GM19025 (cell line): ENCODE results near the gene EIF4G1.

Source experiments
- ATAC-seq: cut with Tn5 transposase; IDR thresholded peaks from one replicate; pipeline ENCODE4 v1.9.1; 2021; ENCODE audit warnings: mild to moderate bottlenecking, low read depth, moderate library complexity; ENCODE audit not compliant: unreplicated experiment

EIF4G1 gene

DNA sequence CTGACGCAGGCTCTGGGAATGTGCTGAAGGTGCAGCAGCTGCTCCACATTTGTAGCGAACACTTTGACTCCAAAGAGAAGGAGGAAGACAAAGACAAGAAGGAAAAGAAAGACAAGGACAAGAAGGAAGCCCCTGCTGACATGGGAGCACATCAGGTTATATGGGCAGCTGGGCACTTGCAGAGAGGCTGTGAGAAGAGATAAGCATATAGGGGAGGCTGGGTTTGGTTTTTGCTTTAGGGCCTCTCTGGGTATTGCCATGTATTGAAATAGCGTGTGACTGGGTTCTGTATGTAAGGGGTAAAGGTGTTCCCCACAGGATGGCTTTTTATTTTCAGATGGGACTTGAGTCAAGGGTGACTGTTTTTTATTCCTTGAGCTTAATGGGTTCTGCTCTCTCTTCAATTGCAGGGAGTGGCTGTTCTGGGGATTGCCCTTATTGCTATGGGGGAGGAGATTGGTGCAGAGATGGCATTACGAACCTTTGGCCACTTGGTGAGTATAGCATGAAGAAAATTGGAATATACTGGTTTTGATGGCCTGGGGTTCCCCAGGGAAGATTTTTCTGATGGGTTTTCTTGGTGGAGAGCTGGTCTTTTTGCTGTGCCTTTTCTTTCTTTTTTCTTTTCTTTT is 7.9 kb upstream of the EIF4G1 start:
- no peak for ATAC-seq

DNA sequence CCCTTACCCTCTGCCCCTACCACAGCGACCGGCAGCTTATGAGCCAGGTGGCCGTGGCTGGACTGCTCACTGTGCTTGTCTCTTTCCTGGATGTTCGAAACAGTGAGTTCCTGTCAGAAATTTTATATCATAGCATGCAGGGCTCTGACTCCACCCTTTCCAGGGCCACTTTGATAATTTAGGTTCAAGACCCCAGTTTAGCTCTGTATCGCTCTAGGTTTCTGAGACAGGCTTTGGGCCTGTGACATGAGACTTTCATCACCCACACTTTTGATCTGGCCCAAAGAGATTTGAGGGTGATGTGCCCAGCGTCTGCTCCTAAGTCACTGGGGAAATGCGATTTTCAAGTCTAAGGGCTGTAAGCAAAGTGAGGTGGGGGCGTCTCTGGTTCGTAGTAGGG is 6.5 kb upstream of the EIF4G1 start:
- ATAC-seq = no peak

DNA sequence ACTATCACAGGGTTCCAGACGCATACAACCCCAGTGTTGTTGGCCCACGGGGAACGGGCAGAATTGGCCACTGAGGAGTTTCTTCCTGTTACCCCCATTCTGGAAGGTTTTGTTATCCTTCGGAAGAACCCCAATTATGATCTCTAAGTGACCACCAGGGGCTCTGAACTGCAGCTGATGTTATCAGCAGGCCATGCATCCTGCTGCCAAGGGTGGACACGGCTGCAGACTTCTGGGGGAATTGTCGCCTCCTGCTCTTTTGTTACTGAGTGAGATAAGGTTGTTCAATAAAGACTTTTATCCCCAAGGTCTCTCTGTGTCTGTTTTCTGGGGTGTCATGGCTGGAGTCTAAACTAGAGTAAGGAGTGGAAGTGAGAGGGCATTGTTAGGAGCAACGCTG is 5.7 kb upstream of the EIF4G1 start:
- ATAC-seq = no peak

DNA sequence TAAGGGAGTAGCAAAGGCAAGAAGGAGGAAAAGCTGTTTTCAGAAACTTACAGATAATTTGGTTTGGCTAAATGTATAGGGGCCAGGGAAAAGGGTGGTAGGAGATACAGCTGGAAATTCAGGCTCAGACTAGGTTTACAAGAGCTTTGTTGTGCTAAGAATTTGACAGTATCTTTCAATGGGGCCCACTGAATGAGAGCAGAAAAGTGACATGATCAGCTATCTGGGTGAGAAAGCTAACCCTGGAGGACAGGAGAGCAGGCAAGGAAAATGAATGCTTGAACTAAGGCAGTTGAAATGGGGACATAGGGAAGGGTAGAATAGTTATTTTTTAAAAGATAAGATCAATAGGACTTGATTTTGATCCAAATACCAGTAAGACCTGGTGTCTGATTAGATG is 2.8 kb upstream of the EIF4G1 start:
- no peak for ATAC-seq

DNA sequence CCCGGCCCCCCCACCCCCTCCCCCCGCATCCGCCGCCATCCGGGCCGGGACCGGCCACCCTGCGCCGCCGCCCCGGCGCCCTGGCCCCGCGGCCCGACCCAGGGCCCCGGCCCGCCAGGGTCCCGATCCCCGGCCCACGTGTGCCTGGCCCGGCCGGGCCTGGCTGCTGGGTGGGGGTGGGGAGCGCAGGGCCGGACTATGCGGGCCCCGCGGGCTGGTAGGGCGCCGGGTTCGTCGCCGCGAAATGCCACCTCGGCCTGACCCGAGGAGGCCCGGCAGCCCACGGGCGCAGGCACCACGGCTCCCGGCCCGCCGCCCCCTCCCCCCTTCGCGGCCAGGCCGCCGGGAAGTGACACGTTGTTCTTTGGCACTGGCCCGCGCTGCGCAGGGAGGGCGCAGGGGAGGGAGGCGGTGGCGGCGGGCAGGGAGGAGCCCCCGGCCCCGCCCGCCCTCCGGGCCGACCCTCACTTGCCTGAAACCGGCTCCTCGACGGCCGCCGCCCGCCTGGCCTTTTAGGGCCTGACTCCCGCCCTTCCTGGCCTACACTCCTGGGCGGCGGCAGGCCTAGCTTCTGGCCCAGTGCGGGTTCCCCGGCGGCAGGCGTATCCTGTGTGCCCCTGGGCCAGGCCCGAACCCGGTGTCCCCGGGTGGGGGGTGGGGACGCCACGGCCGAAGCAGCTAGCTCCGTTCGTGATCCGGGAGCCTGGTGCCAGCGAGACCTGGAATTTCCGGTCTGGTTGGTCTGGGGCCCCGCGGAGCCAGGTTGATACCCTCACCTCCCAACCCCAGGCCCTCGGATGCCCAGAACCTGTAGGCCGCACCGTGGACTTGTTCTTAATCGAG is 515 bp downstream of the EIF4G1 start:
- ATAC-seq = peak; percentile 48

DNA sequence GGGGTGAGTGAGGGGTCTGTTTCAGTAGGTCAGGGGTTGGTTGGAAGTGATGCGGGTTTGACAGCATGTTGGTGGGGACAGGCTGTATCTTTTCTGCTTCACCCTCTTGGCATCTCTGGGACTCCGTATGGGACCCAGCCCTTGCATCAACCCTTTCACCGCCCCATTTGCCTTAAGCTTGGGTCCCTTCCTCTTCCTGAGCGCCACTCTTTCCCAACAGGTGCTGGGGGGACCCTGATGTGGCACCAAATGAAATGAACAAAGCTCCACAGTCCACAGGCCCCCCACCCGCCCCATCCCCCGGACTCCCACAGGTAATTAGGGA is 1.1 kb downstream of the EIF4G1 start:
- ATAC-seq = no peak

DNA sequence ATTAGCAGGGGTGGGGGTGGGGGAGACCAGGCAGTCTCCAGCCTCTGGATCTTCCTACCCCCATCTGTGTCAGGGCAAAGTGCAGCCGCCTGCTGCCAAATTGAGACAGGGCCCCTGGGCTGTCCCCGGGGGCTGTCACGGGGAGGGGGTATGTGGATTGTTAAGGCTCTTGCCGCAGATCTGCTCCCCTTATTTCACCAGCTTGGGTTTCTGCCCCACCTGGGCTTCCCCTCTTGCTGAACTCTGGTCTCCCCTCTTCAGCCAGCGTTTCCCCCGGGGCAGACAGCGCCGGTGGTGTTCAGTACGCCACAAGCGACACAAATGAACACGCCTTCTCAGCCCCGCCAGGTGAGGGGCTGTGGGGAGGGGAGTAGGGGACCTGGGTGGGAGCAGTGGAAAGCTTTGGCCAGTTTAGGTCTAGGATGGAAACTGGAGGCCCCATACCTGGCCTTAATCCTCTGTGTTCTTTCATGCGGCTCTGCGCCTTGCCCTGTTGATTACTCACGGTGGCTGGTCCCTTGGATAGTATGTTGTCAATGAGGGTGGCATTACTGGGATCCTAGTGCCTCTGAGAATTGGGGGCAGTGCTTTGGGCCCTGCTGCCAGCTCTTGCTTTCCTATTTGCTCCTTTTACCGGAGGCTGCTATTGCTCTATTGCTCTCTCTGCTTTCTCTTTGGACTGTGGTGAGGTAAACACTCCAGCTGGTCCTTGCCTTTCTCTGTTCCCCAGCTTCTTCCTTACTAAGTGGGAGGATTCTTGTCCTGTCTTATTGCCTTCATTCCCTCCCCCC is 1.7 kb downstream of the EIF4G1 start:
- ATAC-seq = no peak

DNA sequence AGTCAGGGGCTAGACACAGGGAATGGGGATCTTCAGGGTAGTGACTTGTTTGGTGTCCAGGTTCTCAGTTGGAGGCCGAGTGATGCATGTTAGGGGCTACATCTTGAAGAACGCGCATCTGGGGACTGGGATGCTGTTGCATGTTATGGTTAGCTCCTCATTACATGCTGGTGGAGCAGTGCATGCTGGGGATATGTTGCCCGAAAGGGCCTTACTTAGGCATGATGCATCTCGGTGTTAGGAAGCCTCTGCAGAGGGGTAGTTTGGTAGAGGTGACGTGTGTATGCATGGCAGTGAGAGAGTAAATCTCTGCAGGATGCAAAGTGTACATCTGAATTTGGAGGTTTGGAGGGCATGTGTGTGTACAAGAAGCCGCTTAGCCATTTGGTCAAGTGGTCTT is 2.4 kb downstream of the EIF4G1 start:
- ATAC-seq = no peak

DNA sequence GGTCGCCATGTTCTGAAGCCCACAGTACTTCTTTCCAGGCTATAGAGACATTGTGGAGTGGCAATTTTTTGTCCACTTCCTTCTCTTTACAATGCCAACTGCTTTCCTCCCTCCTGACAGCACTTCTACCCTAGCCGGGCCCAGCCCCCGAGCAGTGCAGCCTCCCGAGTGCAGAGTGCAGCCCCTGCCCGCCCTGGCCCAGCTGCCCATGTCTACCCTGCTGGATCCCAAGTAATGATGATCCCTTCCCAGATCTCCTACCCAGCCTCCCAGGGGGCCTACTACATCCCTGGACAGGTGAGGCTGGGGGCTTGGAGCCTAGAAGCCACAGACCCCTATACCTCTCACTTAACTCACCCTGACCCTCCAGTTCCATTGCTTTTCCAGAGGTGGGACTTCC is 2.8 kb downstream of the EIF4G1 start:
- ATAC-seq = no peak

DNA sequence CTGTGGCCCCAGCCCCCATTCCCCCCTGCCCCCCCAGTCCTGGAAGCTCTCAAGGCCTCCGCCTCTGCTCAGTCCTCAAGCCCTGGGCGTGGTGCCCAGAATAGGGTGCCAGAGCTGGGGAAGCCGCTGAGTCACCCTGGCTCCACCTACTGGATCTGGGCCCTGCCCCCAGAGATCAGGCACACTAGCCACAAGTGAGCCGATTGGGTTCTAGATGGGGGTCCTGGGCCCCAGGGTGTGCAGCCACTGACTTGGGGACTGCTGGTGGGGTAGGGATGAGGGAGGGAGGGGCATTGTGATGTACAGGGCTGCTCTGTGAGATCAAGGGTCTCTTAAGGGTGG is 5.7 kb downstream of the EIF4G1 start:
- no peak for ATAC-seq

DNA sequence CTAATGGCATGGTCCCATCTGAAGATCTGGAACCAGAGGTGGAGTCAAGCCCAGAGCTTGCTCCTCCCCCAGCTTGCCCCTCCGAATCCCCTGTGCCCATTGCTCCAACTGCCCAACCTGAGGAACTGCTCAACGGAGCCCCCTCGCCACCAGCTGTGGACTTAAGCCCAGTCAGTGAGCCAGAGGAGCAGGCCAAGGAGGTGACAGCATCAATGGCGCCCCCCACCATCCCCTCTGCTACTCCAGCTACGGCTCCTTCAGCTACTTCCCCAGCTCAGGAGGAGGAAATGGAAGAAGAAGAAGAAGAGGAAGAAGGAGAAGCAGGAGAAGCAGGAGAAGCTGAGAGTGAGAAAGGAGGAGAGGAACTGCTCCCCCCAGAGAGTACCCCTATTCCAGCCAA is 7.3 kb downstream of the EIF4G1 start:
- ATAC-seq = no peak

DNA sequence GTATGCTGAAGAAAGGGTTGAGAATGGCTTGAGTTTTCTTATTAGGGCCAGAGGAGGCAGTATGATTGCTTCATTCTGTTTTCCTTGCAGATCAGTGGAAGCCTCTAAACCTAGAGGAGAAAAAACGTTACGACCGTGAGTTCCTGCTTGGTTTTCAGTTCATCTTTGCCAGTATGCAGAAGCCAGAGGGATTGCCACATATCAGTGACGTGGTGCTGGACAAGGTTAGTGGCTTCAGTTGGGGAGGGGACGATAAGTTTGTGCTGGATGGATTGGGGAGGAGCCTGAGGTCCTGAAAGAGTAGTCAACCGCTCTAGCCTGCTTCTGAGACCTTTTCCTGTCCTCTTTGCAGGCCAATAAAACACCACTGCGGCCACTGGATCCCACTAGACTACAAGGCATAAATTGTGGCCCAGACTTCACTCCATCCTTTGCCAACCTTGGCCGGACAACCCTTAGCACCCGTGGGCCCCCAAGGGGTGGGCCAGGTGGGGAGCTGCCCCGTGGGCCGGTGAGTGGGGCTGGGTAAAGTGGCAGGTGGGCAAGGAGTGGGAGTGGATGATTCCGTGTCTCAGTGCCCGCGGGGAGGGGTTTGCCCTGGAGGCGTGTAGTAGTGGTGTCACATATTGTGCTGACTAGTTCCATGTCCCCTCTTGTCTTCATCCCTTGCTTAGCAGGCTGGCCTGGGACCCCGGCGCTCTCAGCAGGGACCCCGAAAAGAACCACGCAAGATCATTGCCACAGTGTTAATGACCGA is 8.5 kb downstream of the EIF4G1 start:
- no peak for ATAC-seq

DNA sequence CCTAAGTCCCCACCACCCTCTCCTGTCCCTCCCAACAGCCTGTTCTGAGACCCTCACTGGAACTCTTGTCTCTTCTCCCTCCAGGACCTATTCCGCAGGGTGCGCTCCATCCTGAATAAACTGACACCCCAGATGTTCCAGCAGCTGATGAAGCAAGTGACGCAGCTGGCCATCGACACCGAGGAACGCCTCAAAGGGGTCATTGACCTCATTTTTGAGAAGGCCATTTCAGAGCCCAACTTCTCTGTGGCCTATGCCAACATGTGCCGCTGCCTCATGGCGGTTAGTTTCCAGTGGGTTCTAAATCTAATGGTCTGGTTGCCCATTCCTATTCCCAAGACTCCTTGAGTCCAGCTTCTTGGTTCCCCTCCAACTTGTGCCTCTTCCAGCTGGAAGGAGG is 9.3 kb downstream of the EIF4G1 start:
- no peak for ATAC-seq

DNA sequence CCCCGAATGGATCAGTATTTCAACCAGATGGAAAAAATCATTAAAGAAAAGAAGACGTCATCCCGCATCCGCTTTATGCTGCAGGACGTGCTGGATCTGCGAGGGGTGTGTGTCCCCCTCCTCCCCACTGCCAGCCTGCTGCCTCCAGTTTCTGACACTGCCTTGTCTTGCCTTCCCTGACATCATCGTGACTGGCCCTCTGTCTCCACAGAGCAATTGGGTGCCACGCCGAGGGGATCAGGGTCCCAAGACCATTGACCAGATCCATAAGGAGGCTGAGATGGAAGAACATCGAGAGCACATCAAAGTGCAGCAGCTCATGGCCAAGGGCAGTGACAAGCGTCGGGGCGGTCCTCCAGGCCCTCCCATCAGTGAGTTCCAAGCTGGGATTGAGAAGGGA is 10.9 kb downstream of the EIF4G1 start:
- no peak for ATAC-seq

DNA sequence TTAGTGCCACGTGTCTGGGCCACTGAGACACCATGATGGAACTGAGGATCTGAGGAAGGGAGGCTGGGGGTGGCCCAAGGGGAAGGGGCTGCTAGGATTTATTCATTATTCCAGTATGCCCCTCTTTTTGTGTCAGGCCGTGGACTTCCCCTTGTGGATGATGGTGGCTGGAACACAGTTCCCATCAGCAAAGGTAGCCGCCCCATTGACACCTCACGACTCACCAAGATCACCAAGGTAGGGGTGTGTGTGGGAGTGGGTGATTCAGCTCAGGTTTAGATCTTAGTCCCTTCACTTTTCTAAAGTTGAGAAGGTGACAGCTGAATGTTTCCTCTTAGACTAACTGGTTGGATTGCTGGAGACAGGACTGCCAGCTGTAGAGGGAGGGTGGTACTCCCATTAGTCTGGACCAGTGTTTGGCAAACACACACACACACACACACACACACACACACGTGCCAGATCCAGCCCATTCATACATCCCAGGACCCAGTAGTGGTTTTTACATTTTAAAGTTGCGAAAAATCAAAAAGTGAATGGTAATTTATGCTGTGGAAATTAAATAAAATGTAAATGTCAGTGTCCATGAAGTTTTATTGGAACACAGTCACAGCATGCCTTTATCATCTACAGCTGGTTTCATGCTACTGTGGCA is 11.4 kb downstream of the EIF4G1 start:
- no peak for ATAC-seq

DNA sequence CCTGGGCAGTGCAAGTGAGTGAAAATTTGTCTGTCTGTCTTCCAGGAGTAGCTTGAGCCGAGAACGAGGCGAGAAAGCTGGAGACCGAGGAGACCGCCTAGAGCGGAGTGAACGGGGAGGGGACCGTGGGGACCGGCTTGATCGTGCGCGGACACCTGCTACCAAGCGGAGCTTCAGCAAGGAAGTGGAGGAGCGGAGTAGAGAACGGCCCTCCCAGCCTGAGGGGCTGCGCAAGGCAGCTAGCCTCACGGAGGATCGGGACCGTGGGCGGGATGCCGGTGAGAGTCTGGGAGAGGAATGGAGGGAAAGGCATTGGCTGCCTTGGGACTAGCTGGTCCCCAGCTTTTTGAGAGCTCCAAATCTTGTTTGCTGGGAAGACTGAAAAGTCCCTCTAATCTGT is 12.8 kb downstream of the EIF4G1 start:
- no peak for ATAC-seq

DNA sequence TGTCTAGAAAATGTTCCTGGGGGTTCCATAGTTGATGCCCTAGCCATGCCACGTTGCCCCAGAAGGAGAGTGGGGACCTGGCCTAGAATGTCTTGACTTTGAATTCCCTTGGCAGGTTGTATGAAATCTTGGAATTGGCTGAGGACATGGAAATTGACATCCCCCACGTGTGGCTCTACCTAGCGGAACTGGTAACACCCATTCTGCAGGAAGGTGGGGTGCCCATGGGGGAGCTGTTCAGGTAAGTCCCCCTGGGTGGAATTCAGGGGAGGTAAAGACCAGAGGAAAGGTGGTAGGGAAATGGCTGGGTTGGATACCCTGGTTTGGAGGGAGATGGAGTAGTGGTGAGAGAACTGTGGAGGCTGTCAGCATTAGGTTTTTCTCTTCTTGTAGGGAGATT is 14.1 kb downstream of the EIF4G1 start:
- no peak for ATAC-seq

DNA sequence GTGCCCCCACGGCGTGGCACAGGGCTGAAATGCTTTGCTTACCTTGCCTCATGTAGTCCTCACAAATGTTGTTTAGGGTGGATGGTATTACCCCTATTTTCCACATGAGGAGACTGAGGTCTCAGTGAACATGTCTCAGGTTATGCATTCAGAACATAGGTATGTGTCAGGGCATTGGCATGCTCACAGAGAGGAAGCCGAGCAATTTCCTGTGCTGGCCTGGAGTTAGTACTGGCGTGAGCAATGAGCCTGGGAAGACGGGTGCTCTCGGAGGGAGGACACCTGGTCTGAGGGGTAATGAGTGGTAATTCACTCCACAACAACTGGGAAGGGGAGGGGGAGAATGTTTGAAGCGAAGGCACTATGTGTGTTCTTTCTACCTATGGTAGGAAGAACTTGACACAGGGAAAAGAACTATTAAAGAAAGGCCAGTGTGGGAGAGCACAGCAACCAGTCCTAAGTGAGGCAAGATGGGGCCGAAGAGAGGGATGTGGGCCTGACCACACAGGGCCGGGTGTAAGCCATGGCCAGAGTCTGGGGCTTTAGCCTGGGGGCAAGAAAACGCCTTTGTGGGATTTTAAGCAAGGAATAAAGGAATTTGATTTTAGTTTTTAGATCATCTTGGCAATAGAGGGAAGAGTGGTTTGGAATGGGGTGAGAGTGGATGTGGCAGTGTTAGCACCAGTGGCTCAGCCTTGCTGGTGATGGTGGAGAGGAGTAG is 18.1 kb downstream of the EIF4G1 start:
- ATAC-seq = no peak

DNA sequence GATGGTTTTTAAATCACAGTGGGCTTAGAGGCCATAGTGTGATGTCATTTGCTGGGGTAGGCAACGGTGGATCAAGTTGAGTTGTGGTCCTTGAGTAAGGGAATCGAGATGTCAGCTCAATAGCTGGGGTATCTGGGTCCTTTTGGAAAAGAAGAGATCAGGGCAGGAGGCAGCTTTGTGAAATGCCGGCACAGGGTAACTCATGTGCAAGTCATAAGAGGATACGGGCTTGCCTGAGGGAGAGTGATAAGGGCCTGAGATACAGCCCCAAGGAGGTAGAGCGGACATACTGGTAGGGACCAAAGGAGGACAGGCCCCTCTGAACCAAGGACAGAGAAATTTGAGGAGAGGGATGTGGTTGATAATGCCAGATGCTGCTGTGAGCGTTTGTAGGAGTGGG is 18.8 kb downstream of the EIF4G1 start:
- ATAC-seq = no peak

DNA sequence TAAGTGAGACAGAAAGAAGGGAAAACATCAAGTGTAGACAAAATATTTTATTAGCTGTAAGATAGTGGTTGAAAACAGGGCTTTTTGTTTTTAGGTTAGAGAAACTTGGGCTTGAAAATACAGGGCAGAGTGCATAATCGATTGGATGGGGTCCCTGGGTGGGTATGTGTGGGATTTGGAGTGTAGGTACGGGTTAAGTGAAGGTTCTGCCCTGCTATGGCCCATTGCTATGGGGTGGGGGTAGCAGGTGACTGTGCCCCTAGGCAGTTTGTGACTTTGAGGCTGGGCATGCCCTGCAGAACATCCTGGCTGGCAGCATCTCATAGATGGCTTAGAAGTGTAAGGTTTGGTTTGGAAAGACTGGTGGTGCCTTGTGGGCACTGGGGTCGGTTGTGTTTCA is 19.3 kb downstream of the EIF4G1 start:
- ATAC-seq = no peak
